Mononuclear cell (primary cell): Measurements from ENCODE around the gene PPM1B. TPM values are rescaled to one million over a fixed set of nuclear protein-coding genes. Genes with fewer than 3 reads are reported as not detected.
"Not testable (repeated sequence)": the region's sequence is repeated elsewhere in the genome, so short reads cannot be mapped to it uniquely, and the experiment has no call there.

Experiments used
- H3K27me3 ChIP-seq: 2 replicates; pipeline ENCODE4 v1.6.0; 2011; ENCODE audit warnings: low read length, control low read depth; ENCODE audit not compliant: insufficient read depth
- H3K4me1 ChIP-seq: 2 replicates; pipeline ENCODE4 v1.5.1; 2011; ENCODE audit warnings: mild to moderate bottlenecking, low read length, control low read depth; ENCODE audit not compliant: insufficient read depth
- H3K4me3 ChIP-seq: 2 replicates; pipeline ENCODE4 v1.5.1; 2011; ENCODE audit warnings: mild to moderate bottlenecking, low read length, moderate library complexity
- H3K9me3 ChIP-seq: 2 replicates; pipeline ENCODE4 v1.5.1; 2011; ENCODE audit warnings: low read depth, mild to moderate bottlenecking, control low read depth, low read length
- total RNA-seq: library from RNA; depleted of rRNA; stranded (reverse); fragments of >200 nt; gene quantifications from one replicate; pipeline ENCODE4 v1.2.3, GENCODE V29; 2012

The PPM1B gene
- total RNA-seq, 1 donor = 112 TPM

GRCh38 chr2:44171442-44171841 lies 2.8 kb downstream of the PPM1B start:
- peaks cover 38% of the 10 kb centered on the region for H3K4me1 ChIP-seq
- H3K9me3 ChIP-seq, H3K4me3 ChIP-seq, H3K27me3 ChIP-seq: not testable (repeated sequence)

- Histone ChIP-seq H3K4me3 (no peak overlapping the region), H3K4me1 (peaks cover 45% of the 10 kb centered on the region), H3K27me3 (no peaks in the 10 kb centered on the region), H3K9me3 (no peaks in the 10 kb centered on the region)
Observed at GRCh38 chr2:44172576-44172975, 3.9 kb downstream of the PPM1B start.

- Histone ChIP-seq H3K4me3 (no peak overlapping the region), H3K4me1 (peaks cover 57% of the 10 kb centered on the region), H3K27me3 (no peaks in the 10 kb centered on the region), H3K9me3 (no peaks in the 10 kb centered on the region)
Observed at GRCh38 chr2:44178950-44179349, 10.3 kb downstream of the PPM1B start.

GRCh38 chr2:44181648-44182047 lies 13.0 kb downstream of the PPM1B start:
- Histone ChIP-seq H3K4me1 (peaks cover 59% of the 10 kb centered on the region), H3K4me3 (no peak overlapping the region), H3K27me3 (no peaks in the 10 kb centered on the region), H3K9me3 (no peaks in the 10 kb centered on the region)

- H3K27me3 ChIP-seq = no peaks in the 10 kb centered on the region
- H3K4me3 ChIP-seq = no peak overlapping the region
- no peaks in the 10 kb centered on the region for H3K9me3 ChIP-seq
- H3K4me1 ChIP-seq = peaks cover 67% of the 10 kb centered on the region
Observed at GRCh38 chr2:44184106-44184505, 15.4 kb downstream of the PPM1B start.

GRCh38 chr2:44186810-44187209 lies 18.1 kb downstream of the PPM1B start:
- Histone ChIP-seq H3K27me3 (no peaks in the 10 kb centered on the region), H3K4me1 (peaks cover 72% of the 10 kb centered on the region), H3K9me3 (no peaks in the 10 kb centered on the region), H3K4me3 (no peak overlapping the region)

GRCh38 chr2:44187251-44187650 lies 18.6 kb downstream of the PPM1B start:
- Histone ChIP-seq H3K4me1 (peaks cover 73% of the 10 kb centered on the region), H3K9me3 (no peaks in the 10 kb centered on the region), H3K4me3 (no peak overlapping the region)

GRCh38 chr2:44188696-44189095 lies 20.0 kb downstream of the PPM1B start:
- Histone ChIP-seq H3K27me3 (no peaks in the 10 kb centered on the region), H3K9me3 (no peaks in the 10 kb centered on the region), H3K4me3 (no peak overlapping the region), H3K4me1 (peaks cover 69% of the 10 kb centered on the region)

More at GRCh38 chr2:44187251-44187650, 18.6 kb downstream of the PPM1B start:
- H3K27me3 ChIP-seq = no peaks in the 10 kb centered on the region

- H3K27me3 ChIP-seq = no peaks in the 10 kb centered on the region
- no peaks in the 10 kb centered on the region for H3K9me3 ChIP-seq
- peaks cover 66% of the 10 kb centered on the region for H3K4me1 ChIP-seq
- H3K4me3 ChIP-seq = no peak overlapping the region
Observed at GRCh38 chr2:44189104-44189503, 20.4 kb downstream of the PPM1B start.

GRCh38 chr2:44190526-44190925 lies 21.9 kb downstream of the PPM1B start:
- H3K4me1 ChIP-seq = peaks cover 57% of the 10 kb centered on the region
- no peaks in the 10 kb centered on the region for H3K27me3 ChIP-seq
- no peak overlapping the region for H3K4me3 ChIP-seq
- no peaks in the 10 kb centered on the region for H3K9me3 ChIP-seq

- peaks cover 46% of the 10 kb centered on the region for H3K4me1 ChIP-seq
- H3K4me3 ChIP-seq = no peak overlapping the region
- no peaks in the 10 kb centered on the region for H3K27me3 ChIP-seq
Observed at GRCh38 chr2:44191739-44192138, 23.1 kb downstream of the PPM1B start.

GRCh38 chr2:44192646-44193045 lies 24.0 kb downstream of the PPM1B start:
- H3K4me1 ChIP-seq = peaks cover 42% of the 10 kb centered on the region
- H3K9me3 ChIP-seq = no peaks in the 10 kb centered on the region
- no peak overlapping the region for H3K4me3 ChIP-seq
- no peaks in the 10 kb centered on the region for H3K27me3 ChIP-seq

More at GRCh38 chr2:44191739-44192138, 23.1 kb downstream of the PPM1B start:
- H3K9me3 ChIP-seq = no peaks in the 10 kb centered on the region

- Histone ChIP-seq H3K4me3 (no peak overlapping the region), H3K4me1 (peaks cover 20% of the 10 kb centered on the region), H3K27me3 (no peaks in the 10 kb centered on the region), H3K9me3 (no peaks in the 10 kb centered on the region)
Observed at GRCh38 chr2:44195714-44196113, 27.0 kb downstream of the PPM1B start.

GRCh38 chr2:44197816-44198215 lies 29.1 kb downstream of the PPM1B start:
- Histone ChIP-seq H3K4me1 (peaks cover 9% of the 10 kb centered on the region), H3K27me3 (no peaks in the 10 kb centered on the region), H3K9me3 (no peaks in the 10 kb centered on the region), H3K4me3 (no peak overlapping the region)

- no peak overlapping the region for H3K4me3 ChIP-seq
- no peaks in the 10 kb centered on the region for H3K27me3 ChIP-seq
- H3K4me1 ChIP-seq = peaks cover 3% of the 10 kb centered on the region
- H3K9me3 ChIP-seq = no peaks in the 10 kb centered on the region
Observed at GRCh38 chr2:44200011-44200410, 31.3 kb downstream of the PPM1B start.

- H3K27me3 ChIP-seq = no peaks in the 10 kb centered on the region
- H3K9me3 ChIP-seq = no peaks in the 10 kb centered on the region
- peaks cover 3% of the 10 kb centered on the region for H3K4me1 ChIP-seq
- no peak overlapping the region for H3K4me3 ChIP-seq
Observed at GRCh38 chr2:44200759-44201158, 32.1 kb downstream of the PPM1B start.
